GM20431 (cell line): Measurements from ENCODE around the gene MARVELD2.
"Not testable (repeated sequence)": the region's sequence is repeated elsewhere in the genome, so short reads cannot be mapped to it uniquely, and the experiment has no call there.

Source experiments
- in situ Hi-C: fragments of 300-500 bp; cut with MseI, MboI; formaldehyde crosslinking; loops from one replicate; pipeline ENCODE4 v1.15.0; 2020; ENCODE audit warnings: low sequenced_read_pairs; ENCODE audit not compliant: unreplicated experiment

MARVELD2 gene

GRCh38 chr5:69444127-69444754 is 29.3 kb downstream of the MARVELD2 start:
- in situ Hi-C loops, result no loop called here

GRCh38 chr5:69449511-69449910 is 34.6 kb downstream of the MARVELD2 start:
- in situ Hi-C loops, result no loop called here

- in situ Hi-C loops, result no loop called here
Observed at GRCh38 chr5:69450116-69450515, 35.2 kb downstream of the MARVELD2 start.

DNA sequence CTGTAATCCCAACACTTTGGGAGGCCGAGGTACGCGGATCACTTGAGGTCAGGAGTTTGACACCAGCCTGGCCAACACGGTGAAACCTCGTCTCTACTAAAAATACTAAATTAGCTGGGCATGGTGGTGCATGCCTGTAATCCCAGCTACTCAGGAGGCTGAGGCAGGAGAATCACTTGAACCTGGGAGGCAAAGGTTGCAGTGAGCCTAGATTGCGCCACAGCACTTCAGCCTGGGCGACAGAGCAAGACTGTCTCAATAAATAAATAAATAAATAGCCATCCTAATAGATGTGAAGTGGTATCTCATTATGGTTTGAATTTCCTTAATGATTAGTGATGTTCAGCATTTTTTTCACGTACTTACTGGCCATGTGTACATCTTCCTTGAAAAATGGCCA is 35.6 kb downstream of the MARVELD2 start:
- in situ Hi-C loops, result not testable (repeated sequence)

DNA sequence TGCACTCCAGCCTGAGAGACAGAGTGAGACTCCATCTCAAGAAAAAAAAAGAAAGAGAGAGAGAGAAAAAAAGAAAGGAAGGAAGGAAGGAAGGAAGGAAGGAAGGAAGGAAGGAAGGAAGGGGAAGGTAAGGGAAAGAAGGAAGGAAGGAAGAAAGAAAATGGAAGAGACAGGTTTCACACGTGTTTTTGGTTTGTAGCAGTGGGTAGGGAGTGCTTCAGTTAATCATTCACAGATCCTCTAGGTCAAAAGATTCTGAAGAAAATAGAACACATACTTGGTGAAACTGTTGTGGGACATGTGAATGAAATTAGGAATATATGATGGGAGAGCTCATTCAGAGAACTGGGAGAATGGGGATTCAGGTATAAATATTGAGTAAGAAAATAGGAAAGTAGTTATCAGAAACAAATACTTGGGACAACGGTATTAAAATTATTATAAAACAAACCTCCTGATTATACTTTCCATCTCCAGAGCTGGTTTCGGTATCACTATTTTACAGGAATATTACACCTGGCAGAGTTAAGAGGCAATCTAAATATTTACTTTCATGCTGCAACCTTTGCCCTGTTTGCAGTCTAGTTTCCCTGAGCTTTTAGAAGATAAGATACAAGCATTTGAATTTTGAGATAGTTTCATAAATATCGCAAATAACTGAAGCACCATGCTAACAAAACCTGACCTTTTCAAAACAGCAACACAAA is 37.2 kb downstream of the MARVELD2 start:
- in situ Hi-C loops, result no loop called here

DNA sequence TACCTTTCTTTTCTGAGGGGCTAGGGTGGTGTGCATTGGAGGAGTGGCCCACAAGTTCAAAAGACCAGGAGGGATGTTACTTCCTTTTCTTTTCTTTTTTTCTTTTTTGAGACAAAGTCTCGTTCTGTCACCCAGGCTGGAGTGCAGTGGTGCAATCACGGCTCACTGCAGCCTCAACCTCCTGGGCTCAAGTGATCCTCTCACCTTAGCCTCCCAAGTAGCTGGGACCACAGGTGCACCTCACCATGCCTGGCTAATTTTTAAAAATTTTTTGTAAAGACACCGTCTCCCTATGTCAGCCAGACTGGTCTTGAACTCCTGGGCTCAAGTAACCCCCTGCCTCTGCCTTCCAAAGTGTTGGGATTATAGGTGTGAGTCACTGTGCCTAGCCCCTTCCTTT is 38.6 kb downstream of the MARVELD2 start:
- in situ Hi-C loops, result not testable (repeated sequence)

GRCh38 chr5:69454460-69455249 is 39.7 kb downstream of the MARVELD2 start:
- in situ Hi-C loops, result no loop called here

DNA sequence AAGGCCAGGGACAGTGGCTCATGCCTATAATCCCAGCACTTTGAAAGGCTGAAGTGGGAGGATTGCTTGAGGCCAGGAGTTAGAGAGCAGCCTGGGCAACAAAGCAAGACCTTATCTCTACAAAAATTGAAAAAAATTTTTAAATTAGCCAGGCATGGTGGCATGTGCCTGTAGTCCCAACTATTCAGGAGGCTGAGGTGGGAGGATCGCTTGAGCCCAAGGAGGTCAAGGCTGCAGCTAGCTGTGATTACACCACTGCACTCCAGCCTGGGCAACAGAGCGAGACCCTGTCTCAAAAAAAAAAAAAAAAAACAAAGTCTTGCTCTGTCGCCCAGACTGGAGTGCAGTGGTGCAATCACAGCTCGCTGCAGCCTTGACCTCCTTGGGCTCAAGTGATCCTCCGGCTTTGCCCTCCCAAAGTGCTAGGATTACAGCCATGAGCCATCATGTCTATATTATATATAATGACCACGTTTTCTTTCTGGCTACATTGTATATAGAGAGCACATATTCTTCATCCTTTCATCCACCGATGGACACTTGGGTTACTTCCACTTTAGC is 40.6 kb downstream of the MARVELD2 start:
- in situ Hi-C loops, result not testable (repeated sequence)

DNA sequence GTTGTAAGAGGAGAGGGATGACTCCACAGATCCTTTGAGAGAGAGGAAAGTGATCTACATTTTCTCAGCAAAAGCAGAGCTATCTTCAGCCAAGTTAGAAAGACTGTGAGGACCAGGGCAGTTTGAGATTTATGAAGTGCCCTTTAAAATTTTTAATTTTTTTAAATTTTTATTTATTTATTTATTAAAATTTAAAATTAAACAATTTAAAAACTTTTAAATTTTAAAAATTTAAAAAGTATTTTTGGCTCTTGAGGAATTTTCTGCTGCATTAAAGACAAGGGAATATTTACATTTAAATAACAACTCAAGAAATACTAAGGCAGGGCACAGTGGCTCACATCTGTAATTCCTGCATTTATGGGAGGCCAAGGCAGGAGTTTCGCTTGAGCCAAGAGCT is 47.3 kb downstream of the MARVELD2 start:
- in situ Hi-C loops, result no loop called here

GRCh38 chr5:69466375-69466774 is 51.5 kb downstream of the MARVELD2 start:
- in situ Hi-C loops, result not testable (repeated sequence)

- in situ Hi-C loops, result no loop called here
Observed at GRCh38 chr5:69467442-69468225, 52.7 kb downstream of the MARVELD2 start.

GRCh38 chr5:69468631-69469030 is 53.7 kb downstream of the MARVELD2 start:
- in situ Hi-C loops, result no loop called here

GRCh38 chr5:69471516-69471915 is 56.6 kb downstream of the MARVELD2 start:
- in situ Hi-C loops, result not testable (repeated sequence)

- in situ Hi-C loops, result not testable (repeated sequence)
Observed at GRCh38 chr5:69472535-69473143, 57.7 kb downstream of the MARVELD2 start.

DNA sequence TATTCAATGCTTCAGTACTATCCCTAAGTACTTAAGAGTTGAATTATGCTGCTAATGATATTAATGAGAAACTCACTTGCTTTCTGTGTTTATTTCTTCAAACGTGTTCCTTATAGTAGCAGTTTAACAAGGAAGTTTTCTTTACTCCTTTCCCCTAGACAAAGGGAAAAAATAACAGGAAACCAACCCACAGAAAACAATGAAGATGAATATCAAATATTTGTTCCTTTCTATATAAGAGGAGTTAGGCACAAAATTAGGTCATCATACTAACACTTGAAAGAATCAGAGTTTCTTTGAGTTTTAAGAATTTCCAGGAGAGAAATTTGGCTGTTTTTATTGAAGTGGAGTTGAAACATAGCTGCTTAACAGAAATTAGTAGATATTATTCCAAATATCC is 62.3 kb downstream of the MARVELD2 start:
- in situ Hi-C loops, result no loop called here

- in situ Hi-C loops, result not testable (repeated sequence)
Observed at GRCh38 chr5:69478296-69478695, 63.4 kb downstream of the MARVELD2 start.

DNA sequence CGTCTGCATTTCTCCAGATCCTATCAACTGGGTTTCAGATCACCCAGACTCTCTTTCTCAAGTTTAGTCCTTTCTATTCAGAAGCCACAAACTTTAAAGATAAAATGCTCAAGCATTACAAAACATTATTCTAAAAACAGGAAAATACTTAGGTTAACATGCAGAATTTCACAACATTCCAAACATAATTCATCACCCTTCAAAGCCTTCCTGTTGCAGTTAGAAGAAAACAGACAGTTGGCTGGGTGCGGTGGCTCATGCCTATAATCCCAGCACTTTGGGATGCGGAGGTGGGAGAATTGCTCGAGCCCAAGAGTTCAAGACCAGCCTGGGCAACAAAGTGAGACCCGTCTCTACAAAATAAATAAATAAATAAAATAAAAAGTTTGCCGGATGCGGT is 70.0 kb downstream of the MARVELD2 start:
- in situ Hi-C loops, result no loop called here

- in situ Hi-C loops, result no loop called here
Observed at GRCh38 chr5:69485471-69485870, 70.6 kb downstream of the MARVELD2 start.

- in situ Hi-C loops, result no loop called here
Observed at GRCh38 chr5:69489246-69489645, 74.3 kb downstream of the MARVELD2 start.

DNA sequence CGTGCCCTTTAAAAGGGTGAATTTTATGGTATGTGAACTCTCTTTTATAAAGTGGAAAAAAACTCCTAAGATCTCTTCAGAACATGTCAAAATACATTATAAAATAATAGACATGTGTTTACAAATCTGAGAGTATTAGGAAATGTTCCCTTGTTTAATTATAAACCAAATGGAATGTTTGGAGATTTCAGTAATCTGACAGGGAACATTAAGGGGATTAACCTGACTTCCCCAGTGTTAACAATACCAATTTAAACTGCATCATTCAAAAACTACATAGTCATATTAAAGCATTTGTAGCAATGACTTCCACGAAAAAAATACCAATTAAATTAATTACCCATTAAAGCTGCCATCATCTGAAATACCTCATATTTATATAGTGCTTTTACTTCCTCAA is 76.1 kb downstream of the MARVELD2 start:
- in situ Hi-C loops, result no loop called here
